ENCODE measurements around the gene SNORC.

- TF ChIP-seq CTCF (IDR thresholded peaks at IDR 0.05; ENCODE audit: low read length) (no peak), EZH2 (IDR thresholded peaks at IDR 0.05; ENCODE audit: borderline replicate concordance, low read length) (no peak)
Observed at GRCh38 chr2:232884549-232885263, 14.6 kb downstream of the SNORC start.
